ENCODE data around the gene NLRP6.
"Not testable (repeated sequence)": the region's sequence is repeated elsewhere in the genome, so short reads cannot be mapped to it uniquely, and the experiment has no call there.

The NLRP6 gene

DNA sequence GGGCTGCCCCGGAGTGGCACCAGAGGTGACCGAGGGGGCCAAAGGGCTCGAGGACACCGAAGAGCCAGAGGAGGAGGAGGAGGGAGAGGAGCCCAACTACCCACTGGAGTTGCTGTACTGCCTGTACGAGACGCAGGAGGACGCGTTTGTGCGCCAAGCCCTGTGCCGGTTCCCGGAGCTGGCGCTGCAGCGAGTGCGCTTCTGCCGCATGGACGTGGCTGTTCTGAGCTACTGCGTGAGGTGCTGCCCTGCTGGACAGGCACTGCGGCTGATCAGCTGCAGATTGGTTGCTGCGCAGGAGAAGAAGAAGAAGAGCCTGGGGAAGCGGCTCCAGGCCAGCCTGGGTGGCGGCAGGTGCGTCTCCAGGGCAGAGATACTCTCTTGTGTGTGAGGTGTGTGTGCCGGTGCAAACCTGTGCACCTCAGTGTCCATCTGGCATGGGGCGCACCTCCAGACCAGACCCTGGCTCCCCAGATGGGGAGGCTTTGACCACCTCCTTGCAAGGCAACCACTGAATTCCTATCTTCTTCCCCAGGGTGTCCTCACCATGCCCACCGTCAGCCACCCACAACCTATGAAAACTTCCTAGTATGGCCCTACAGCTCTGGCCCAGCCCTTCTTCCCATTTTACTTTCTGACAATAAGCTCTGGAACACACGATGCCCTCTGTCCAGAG lies 3.4 kb downstream of the NLRP6 start:
- no peak for DNase-seq (ENCODE audit: low read depth in 2 of 3, low spot score in 1 of 3)

DNA sequence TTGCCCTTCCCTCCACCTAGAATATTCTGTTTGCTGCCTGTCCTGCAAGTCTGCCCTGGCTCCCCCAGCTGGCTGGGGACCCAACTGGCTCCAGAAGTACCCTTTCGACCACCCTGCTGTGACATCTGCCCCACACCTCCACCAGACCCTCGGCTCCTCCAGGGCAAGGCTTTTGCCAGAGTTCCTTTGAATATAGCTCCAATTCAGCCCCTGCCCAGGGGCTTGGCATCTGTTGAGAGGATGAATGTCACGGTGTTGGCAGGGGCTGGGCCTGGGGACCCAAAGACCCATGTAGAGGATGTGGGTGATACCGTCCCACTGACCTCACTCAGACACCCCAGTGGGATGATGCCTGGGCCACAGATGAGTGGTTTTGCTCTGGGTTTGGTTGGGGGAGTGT lies 4.0 kb downstream of the NLRP6 start:
- DNase-seq (ENCODE audit: low read depth in 2 of 3, low spot score in 1 of 3), result no peak

DNA sequence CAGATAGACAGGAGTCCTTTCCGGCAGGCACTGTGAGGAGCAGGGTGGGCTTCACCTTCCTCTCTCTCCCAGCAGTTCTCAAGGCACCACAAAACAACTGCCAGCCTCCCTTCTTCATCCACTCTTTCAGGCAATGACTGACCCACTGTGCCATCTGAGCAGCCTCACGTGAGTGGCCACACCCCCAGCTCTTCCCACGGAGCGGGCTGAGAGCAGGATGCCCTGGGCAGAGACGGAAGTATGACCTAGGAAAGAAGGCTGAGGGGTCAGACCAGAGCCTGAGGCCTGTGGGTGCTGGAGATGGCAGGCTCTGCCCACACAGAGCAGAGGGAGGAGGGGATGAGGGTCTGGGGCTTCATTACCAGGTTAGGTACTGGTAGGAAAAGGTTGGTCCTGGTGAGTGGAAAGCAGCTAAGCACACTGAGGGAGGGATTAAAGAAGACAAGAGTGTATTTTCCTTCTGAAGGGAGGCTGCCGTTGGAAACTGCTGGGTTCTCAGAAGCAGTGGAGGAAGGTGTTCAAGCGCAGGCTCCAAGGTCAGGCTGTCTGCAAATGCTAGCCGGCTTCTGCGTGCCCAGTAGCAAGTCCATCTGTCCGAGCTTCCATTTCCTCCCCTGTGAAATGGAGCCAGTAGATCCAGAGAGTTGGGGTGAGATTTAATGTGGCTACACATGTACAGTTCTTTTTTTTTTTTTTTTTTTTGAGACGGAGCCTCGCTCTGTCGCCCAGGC lies 4.6 kb downstream of the NLRP6 start:
- DNase-seq (ENCODE audit: low read depth in 2 of 3, low spot score in 1 of 3), result no peak

DNA sequence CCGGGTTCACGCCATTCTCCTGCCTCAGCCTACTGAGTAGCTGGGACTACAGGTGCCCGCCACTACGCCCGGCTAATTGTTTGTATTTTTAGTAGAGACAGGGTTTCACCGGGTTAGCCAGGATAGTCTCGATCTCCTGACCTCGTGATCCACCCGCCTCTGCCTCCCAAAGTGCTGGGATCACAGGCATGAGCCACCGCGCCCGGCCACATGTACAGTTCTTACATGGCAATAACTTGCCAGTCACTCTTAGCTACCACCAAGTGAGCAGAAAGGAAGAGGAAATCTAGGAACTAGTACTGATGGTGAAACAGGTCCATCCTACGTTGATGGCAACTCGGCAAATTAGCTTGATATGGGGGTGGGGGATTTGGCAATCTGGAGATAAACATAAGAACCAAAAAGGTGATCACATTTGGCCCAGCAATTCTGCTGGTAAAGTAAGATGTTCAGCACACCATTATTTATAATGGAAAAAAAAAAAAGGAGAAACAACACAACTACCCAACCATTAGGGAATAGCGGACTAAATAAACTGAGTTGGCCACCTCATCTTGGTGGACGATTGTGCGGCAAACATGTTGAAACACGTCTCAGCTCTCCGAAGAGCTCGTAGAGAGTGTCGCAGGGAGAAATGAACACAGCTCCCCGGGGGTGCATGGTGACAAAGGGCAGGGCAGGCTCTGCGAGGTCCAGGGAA lies 5.3 kb downstream of the NLRP6 start:
- no peak for DNase-seq (ENCODE audit: low read depth in 2 of 3, low spot score in 1 of 3)

DNA sequence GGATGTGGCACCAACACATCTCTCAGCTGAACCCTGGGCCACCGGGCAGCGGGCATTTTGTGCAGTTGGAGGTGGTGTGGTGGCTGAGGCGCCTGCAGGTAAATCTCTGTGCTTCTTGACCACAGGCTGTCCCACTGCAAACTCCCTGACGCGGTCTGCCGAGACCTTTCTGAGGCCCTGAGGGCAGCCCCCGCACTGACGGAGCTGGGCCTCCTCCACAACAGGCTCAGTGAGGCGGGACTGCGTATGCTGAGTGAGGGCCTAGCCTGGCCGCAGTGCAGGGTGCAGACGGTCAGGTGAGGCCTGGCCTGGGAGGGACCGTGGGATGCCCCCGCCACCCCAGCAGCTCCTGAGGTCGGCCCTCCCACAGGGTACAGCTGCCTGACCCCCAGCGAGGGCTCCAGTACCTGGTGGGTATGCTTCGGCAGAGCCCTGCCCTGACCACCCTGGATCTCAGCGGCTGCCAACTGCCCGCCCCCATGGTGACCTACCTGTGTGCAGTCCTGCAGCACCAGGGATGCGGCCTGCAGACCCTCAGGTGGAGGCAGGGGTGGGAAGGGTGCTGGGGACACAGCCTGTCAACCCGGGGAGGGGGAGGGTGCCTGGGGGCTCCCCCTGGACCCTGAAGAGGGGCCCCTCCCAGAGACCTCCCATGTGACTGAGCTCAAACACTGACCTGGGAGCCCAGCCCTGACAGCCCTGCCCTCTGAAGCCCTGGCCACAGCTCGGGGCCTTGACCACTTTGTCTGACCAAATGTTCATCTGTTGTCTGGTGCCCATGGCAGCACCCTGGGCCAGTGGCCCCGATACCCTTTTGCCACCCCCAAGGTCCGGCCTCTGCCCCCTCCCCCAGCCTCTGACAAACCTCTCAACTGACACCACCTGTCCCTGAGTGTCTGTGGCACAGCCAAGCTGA lies 6.2 kb downstream of the NLRP6 start:
- DNase-seq (ENCODE audit: low read depth in 2 of 3, low spot score in 1 of 3), result no peak

DNA sequence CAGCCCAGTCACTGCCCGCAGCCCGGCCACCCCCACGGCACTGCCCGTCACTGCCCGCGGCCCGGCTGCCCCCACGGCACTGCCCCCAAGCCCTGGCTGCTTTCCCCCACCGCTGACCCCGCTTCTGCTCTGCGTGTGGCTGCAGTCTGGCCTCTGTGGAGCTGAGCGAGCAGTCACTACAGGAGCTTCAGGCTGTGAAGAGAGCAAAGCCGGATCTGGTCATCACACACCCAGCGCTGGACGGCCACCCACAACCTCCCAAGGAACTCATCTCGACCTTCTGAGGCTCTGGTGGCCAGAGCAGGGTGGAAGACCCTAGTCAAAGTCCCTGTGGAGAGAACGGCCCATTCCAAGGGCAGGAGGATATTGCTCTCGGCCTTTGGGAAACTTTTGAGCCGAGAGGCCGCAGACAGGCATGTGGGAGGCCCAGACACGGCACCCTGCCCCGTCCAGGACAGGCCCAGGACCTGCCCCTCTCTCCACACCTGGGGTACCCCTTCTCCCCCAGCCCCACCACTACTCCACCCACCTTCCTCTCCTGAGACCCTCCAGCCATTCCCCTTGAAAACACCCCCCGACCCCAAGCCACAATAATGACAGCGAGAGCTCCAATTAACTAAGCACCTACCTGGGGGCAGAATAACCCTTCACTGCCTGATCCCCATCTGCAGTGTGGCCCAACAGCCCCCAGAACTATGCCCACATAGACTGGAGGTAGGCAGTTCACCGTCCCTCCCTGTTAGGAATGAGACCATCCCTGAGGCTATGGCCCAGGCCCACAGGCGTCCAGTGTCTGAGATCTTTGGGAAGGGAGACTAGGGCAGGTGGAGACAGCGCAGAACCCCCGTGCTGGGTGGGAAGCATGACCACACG lies 7.0 kb downstream of the NLRP6 start:
- no peak for DNase-seq (ENCODE audit: low read depth in 2 of 3, low spot score in 1 of 3)

DNA sequence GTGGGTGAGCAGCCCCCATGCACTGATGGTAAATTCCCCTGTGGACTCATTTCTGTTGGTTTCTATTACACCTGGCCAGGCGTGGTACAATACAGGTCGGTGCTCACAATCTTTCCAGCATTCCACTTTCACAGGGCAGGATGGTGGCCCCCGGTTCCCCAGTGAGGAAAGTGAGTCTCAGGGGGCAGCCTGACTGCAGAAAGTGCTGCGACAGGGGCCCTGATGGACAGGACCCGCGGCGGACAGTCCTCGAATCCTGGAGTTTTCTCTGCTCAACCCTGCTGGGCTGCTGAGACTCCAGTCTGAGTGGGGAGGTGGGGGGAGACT lies 7.7 kb downstream of the NLRP6 start:
- DNase-seq (ENCODE audit: low read depth in 2 of 3, low spot score in 1 of 3), result no peak

DNA sequence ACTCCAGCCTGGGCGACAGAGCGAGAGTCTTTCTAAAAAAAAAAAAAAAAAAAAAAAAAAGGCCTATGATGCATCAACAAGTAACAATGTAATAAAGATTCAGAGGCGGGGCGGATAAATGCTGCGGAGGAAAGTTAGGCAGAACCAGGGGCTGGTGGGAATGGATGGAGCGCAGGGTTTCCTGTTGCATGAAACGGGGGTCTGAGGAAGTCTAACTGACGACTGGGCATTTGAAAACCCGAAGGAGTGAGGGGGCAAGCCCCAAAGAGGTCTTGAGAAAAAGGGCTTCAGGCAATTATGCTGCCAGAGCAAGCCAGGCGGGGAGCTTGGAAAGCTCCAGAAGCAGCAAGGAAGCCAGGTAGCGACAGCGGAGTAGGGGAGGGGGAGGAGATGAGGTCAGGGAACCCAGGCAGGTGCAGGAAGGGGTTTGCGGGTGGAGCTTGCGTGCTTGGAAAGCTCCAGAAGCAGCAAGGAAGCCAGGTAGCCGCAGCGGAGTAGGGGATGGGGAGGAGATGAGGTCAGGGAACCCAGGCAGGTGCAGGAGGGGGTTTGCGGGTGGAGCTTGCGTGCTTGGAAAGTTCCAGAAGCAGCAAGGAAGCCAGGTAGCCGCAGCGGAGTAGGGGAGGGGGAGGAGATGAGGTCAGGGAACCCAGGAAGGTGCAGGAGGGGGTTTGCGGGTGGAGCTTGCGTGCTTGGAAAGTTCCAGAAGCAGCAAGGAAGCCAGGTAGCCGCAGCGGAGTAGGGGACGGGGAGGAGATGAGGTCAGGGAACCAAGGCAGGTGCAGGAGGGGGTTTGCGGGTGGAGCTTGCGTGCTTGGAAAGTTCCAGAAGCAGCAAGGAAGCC lies 9.0 kb downstream of the NLRP6 start:
- DNase-seq (ENCODE audit: low read depth in 2 of 3, low spot score in 1 of 3), result not testable (repeated sequence)

DNA sequence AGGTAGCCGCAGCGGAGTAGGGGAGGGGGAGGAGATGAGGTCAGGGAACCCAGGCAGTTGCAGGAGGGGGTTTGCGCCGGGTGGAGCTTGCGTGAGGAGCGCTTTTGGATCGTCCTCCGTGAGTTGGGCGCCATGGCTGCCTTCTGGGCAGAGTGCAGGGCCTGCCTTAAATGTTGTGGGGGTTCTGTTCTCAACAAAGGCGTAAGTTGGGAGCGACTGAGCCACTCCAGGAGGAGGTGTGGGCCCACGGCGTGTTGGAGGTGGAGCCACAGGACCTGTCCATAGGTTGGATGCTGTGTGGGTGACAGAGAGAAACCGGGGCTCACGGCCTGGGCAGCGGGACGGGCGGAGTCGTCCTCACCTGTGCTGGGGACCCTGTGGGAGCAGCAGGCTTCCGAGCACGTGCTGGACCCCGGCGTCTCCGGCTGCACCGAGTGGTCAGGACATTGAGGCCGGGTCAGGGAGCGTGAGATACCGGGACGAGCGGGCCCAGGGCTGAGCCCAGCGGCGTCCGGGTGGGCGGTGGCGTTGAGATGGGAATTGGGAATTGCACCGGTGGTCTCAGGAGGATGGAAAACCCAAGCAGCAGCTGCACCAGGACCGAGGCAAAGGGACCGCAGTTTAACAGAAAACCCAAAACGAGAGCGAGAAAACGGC lies 9.7 kb downstream of the NLRP6 start:
- no peak for DNase-seq (ENCODE audit: low read depth in 2 of 3, low spot score in 1 of 3)

DNA sequence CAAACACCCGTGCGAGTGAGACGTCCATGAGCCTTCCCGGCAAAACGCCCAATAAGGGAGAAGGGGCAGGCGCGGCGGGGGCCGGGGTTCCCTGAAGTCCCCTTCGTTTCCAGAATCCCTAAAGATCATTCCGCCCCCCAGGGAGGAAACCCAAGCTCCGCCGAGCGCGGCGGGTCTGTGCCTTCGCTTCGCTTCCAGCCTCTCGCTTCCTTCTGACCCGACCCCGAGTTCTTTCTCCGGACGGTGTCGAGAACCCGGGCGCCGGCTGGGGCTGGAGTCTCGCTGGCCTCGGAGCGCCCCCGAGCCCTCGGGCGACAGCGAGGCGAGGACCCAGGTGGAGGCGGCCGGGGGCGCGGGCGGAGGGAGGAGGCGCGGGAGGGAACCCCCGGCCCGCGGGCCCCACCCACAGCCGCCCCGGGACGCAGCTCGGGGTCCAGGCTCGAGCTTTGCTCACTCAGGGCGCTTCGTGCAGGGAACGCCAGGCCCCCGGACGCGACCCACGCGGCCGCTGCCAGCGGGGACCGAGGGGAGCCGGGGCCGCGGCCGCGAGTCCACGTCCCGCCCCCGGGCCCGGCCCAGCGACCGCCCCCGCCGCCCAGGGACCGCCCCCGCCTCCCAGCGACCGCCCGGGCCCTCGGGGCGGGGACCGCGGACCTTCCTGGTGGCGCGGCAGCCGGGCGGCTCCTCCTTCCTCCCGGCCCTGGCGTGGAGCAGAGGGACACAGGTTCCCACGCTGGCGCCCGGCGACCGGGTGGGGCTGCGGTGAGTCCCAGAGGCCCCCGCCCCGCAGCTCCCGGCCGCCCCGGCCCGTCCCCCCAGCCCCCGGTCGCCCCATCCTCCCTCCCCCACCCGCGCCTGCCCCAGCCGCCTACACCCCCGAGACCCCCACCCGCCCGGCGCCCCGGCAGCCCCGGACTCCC lies 10.5 kb downstream of the NLRP6 start, which contains the start of gene PGGHG:
PGGHG (plus strand) TSS at position 649 of the 920 bp plus-strand sequence. CDS start 691 bp downstream, outside the sequence.
- no peak for DNase-seq (ENCODE audit: low read depth in 2 of 3, low spot score in 1 of 3)

DNA sequence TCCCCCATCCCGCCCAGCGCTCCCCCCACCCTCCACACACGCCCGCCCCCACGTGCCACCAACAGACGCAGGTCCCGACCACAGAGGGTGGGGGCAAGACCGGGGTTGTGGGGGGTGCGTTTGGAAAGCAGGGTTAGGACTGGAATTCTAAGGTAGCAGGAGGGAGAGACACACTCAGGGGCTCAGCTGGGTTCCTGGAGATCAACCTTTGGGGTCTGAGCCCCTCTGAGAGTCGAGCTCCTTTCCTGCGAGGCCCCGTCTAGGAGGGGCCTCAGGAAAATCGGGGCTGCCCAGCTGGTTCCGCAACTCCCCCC lies 11.1 kb downstream of the NLRP6 start:
- no peak for DNase-seq (ENCODE audit: low read depth in 2 of 3, low spot score in 1 of 3)

DNA sequence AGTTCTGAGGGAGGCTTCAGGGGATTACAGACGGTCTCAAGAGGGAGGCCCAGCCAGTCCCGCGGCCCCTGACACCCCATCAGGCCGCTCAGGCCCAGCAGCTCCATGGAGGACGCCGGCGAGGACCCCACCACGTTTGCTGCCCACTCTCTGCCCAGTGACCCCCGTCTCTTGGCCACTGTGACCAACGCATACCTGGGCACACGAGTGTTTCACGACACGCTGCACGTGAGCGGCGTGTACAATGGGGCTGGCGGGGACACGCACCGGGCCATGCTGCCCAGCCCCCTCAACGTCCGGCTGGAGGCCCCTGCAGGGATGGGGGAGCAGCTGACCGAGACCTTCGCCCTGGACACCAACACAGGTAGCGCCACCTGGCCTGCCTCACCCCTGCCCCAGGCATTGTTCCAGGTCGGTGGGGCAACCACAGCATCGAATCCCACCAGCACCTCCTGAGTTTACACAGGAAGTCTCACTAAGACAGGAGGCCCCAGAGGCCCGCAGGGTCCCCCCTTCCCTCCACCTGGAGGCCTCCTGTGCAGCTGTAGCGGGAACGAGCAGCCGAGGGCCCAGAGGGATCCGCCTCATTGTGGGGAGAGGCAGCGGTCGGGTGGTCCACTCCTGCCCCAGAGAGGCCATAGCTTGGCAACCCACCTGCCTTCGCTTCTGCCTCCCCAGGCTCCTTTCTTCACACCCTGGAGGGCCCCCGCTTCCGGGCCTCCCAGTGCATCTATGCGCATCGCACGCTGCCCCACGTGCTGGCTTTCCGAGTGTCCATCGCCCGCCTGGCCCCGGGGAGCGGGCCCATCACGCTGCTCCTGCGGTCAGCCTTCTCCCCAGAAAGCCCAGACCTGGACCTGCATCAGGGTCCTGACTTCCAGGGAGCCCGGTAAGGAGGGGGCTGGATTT lies 11.8 kb downstream of the NLRP6 start:
- DNase-seq (ENCODE audit: low read depth in 2 of 3, low spot score in 1 of 3), result no peak

DNA sequence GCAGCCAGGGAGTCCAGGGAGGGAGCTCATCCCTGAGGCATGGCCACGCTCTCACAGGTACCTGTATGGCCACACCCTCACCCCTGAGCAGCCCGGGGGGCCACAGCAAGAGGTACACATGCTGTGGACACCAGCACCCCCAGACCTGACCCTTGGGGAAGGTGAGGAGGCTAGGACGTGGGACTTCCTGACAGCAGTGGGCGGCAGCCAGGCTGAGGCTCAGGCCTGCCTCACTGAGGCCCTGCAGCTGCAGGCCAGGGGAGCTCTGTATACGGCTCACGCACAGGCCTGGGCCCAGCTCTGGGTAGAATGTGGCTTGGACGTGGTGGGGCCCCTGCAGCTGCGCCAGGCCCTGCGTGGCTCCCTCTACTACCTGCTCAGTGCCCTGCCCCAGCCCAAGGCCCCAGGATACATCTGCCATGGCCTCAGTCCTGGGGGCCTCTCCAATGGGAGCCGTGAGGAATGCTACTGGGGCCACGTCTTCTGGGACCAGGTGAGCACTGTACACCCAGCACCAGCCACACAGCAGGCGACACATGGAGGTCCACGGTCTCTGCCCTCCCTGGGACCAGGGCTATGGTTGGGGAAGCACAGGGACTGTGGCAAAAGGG lies 12.5 kb downstream of the NLRP6 start:
- DNase-seq (ENCODE audit: low read depth in 2 of 3, low spot score in 1 of 3), result no peak

DNA sequence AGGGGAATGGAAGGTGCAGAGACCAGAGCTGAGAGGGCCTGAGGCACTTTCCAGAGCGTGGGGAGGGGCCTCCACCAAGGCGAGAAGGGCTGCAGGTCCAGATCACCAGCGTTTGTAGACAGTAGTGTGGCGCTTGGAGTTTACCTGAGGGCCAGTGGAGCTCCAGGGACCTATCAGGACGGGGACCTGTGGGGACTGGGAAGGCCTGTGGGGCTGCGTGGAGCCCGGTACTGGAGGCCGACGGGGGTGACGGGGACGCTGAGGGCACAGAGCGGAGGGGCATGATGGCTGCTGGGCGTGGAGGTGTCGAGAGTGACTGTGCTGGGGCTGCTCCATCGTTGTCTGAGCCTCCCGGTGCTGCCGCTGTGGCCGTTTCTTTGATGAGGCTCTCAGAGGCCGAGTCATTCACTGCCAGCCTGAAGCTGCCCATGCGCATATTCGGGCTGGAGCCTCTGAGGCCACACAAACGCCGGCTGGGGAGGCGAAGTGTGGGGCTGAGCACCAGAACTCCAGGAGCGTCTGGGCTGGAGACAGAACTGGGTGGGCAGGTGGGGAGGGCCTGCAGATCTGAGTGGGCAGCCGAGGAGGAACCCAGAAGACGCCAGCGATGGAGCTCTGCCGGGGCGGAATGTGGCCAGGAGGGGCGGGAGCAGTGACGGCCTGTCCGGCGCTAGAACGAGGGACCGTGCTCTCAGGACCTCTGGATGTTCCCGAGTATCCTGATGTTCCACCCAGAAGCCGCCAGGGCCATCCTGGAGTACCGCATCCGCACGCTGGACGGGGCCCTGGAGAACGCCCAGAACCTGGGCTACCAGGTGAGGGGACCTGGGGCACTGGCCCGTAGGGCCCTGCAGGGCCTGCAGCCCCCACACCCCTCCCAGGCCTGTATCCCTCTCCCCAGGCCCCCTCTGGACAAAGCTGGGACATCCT lies 13.3 kb downstream of the NLRP6 start:
- DNase-seq (ENCODE audit: low read depth in 2 of 3, low spot score in 1 of 3), result no peak

All from stimulated activated CD4-positive, alpha-beta T cell treated with anti-CD3 and anti-CD28 coated beads, Interleukin-12 subunit alpha, Interleukin-12 subunit beta, amount 100 ng/mL, for 48 hours (primary cell).